Measurements from ENCODE around the gene C12orf54.

DNA sequence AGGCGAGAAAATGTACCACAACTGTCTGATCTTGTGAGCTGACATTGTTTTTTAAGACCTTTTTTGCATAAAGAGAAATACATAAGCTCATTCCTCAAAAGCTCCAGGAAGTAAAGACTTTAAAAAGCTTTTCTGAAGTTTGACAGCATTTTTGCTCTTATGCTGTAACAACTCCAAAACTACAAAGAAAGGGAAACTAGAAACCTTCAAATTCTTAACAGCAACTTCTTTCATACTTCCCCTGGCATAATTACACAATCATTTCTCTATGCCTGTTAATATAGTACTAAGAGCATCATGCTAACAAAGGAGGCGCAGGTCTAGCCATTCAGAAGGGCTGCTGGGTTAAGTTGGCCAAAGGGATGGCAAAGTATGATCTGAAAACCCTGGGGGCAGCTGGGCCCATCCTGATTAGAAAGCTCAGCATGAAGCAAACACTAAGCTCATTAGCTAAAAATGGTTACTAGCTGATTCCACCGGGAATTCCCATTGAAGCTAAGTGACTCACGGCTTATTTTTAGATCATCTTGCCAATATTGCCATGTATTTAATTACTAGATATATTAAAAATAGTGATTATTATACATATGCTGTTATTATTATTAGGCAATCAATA, 36.0 kb upstream of the C12orf54 start:
- TF ChIP-seq, protein P1, sequence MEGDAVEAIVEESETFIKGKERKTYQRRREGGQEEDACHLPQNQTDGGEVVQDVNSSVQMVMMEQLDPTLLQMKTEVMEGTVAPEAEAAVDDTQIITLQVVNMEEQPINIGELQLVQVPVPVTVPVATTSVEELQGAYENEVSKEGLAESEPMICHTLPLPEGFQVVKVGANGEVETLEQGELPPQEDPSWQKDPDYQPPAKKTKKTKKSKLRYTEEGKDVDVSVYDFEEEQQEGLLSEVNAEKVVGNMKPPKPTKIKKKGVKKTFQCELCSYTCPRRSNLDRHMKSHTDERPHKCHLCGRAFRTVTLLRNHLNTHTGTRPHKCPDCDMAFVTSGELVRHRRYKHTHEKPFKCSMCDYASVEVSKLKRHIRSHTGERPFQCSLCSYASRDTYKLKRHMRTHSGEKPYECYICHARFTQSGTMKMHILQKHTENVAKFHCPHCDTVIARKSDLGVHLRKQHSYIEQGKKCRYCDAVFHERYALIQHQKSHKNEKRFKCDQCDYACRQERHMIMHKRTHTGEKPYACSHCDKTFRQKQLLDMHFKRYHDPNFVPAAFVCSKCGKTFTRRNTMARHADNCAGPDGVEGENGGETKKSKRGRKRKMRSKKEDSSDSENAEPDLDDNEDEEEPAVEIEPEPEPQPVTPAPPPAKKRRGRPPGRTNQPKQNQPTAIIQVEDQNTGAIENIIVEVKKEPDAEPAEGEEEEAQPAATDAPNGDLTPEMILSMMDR (IDR thresholded peaks at IDR 0.05; ENCODE audit: extremely low read depth in 1 of 2, insufficient read depth in 1 of 2, low read depth in 1 of 2, low read length in 2 of 2): no peak
- no peak for TF ChIP-seq POLR2A (IDR thresholded peaks at IDR 0.05; ENCODE audit: low read depth, low read length)

Data from endothelial cell of umbilical vein (primary cell).